Measurements from ENCODE around the gene TPCN2. TPM values are rescaled to one million over a fixed set of nuclear protein-coding genes. Genes with fewer than 3 reads are reported as not detected.

TPCN2 gene
- total RNA-seq, 1 donor from 2014 or later = 6.3 TPM

DNA sequence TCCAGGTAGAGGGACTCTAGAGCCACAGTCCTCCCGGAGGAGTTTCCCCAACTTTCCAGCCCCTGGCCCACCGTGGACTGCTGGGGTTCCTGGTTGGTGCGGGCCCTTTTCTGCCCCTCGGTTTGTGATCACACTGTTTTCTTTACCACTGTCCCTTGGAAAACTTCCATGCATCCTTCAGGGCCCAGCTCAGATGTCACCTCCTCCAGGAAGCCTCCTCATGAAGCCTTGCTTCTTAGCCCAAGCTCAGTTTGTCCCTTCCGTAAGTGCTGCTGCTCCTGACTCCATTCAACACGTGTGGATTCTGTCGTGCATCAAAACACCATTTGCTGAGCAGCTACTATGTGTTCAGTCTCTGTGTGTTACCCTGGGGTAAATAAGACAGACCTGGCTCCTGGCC lies 15.9 kb upstream of the TPCN2 start:
- TF ChIP-seq, protein P1, sequence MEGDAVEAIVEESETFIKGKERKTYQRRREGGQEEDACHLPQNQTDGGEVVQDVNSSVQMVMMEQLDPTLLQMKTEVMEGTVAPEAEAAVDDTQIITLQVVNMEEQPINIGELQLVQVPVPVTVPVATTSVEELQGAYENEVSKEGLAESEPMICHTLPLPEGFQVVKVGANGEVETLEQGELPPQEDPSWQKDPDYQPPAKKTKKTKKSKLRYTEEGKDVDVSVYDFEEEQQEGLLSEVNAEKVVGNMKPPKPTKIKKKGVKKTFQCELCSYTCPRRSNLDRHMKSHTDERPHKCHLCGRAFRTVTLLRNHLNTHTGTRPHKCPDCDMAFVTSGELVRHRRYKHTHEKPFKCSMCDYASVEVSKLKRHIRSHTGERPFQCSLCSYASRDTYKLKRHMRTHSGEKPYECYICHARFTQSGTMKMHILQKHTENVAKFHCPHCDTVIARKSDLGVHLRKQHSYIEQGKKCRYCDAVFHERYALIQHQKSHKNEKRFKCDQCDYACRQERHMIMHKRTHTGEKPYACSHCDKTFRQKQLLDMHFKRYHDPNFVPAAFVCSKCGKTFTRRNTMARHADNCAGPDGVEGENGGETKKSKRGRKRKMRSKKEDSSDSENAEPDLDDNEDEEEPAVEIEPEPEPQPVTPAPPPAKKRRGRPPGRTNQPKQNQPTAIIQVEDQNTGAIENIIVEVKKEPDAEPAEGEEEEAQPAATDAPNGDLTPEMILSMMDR (conservative IDR thresholded peaks at IDR 0.05; ENCODE audit: low read depth, low read length) = no peak
- DNase-seq (ENCODE audit: low read depth) = no peak

DNA sequence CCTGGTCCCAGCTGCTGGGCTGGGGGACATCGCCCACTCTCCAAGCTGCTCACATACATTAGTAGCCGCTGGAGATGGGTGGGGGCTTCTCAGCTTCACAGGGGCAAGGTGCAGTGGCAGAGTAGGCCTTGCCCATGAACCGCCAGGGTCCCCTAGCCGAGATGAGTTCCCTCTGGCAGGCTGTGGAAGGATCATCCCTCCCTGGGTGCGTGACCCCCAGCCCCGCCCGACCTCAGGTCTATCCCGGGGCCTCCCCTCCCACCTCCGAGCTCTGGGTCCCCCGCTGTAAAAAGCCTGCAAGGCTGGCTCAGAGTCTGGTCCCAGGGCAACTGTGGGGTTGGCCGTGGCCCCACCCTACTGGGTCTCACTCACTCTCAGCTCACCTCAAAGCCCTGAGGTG lies 15.3 kb upstream of the TPCN2 start:
- DNase-seq (ENCODE audit: low read depth) = no peak
- no peak overlapping the region for H3K4me3 ChIP-seq (ENCODE audit: low read depth, low read length)
- TF ChIP-seq, protein P1 (conservative IDR thresholded peaks at IDR 0.05; ENCODE audit: low read depth, low read length) = no peak

More for the DNA sequence above, 15.9 kb upstream of the TPCN2 start:
- no peak overlapping the region for H3K4me3 ChIP-seq (ENCODE audit: low read depth, low read length)

DNA sequence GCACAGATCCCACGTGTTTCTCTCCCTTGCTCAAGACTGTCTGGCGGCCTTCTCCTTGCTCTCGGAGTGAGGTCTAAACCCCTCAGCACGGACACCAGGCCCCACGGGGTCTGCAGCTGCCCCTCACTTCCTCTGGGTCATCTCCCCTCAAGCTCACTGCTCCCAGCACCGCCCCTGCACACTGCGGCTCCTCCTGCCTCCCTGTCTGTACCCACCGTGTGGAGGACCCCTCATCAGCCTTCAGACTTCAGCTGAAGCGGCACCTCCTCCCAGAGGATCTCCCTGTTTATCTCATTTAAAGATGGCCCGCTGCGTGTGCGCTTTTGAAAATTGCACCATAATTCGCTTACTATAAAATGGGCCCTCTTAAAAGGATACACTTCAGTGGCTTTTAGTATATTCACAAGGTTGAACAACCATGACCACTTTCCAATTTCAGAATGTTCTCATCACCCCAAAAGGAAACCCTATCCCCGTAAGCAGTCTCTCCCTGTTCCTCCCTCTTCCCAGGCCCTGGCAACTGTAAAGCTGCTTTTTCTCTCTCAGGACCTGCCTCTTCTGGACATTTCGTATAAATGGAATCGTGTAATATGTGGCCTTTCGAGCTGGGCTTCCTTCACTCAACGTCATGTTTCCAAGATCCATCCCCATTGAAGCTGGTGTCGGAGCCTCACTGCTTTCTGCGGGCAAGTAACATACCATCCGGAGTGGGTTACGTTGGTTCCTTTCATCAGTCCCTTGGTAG lies 14.4 kb upstream of the TPCN2 start:
- no peak overlapping the region for H3K4me3 ChIP-seq (ENCODE audit: low read depth, low read length)
- TF ChIP-seq, protein P1 (conservative IDR thresholded peaks at IDR 0.05; ENCODE audit: low read depth, low read length) = no peak
- DNase-seq (ENCODE audit: low read depth) = no peak

DNA sequence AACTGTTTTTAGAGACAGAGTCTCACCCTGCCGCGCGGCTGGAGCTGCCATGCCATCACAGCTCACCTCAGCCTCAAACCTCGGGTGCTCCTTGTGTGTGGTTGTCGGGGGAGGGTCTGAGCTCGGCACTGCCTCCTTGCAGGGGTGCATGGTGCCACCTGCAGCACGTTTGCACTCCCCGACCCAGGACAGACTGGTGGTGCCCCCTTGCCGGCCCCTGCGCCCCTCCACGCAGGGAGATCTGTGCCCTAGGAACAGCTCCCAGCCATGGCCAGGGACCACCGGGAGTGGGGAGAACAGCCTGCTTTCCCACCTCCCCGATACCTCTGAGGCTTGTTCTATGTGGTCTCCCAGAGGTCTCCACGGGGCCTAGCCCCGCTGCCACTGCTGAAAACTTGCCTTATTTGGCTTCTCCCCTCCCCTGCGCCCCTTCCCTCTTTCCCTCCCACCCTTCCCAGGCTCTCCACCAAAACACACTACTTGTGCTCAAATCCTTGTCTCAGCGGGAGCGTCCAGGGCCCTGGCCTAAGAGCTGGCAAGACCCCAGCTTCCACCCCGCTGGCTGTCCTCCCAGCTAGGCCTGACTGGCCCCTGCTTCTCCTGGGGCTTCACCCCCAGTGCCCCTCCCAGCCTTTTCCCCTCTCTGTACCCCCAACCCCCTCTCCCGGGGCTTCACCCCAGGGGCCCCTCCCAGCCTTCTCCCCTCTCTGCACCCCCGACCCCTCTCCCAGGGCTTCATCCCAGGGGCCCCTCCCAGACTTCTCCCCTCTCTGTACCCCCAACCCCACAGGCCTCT lies 13.4 kb upstream of the TPCN2 start:
- no peak overlapping the region for H3K4me3 ChIP-seq (ENCODE audit: low read depth, low read length)
- TF ChIP-seq, protein P1 (conservative IDR thresholded peaks at IDR 0.05; ENCODE audit: low read depth, low read length) = no peak
- DNase-seq (ENCODE audit: low read depth) = no peak

DNA sequence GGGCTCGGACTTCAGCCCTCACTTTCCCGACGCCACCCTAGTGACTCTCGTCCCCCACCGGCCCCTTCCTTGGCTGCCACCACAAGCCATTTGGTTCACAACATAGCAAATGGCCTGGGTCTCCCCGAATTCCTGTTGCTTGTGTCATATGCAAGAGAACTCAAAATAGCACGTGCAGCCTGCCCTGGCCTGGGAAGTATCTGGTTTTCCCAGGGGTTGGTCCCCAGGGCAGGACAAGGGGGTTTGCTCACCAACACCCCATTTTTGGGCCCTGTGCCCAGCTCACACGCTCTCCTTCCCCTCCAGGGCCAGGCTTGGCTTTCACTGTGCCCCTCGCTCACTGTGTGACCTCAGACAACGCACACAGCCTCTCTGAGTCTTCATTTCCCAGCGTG lies 12.8 kb upstream of the TPCN2 start:
- H3K4me3 ChIP-seq (ENCODE audit: low read depth, low read length) = no peak overlapping the region
- DNase-seq (ENCODE audit: low read depth) = no peak
- TF ChIP-seq, protein P1 (conservative IDR thresholded peaks at IDR 0.05; ENCODE audit: low read depth, low read length) = no peak

DNA sequence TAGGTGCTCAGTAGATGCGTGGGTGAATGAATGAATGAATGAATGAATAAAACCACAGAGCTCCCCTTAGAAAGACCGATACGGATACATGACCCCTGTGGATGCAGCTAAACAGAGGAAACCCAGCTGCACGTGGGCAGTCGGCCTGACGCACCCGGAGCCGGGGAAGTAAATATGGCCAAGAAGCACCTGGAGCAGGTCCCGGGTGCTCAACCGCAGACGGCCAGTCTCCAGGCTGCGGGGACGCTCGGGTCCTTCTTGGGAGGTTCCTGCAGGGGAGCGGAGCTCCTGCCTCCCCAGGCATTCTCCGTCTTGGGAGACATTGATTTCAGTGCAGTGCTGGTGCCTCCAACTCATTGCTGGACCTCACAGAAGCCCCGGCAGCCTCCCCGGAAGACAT lies 11.7 kb upstream of the TPCN2 start:
- H3K4me3 ChIP-seq (ENCODE audit: low read depth, low read length) = no peak overlapping the region
- DNase-seq (ENCODE audit: low read depth) = no peak
- TF ChIP-seq, protein P1 (conservative IDR thresholded peaks at IDR 0.05; ENCODE audit: low read depth, low read length) = no peak

Measured in epithelial cell of proximal tubule (primary cell).